ENCODE data around the gene NTN3. TPM values are rescaled to one million over a fixed set of nuclear protein-coding genes. Genes with fewer than 3 reads are reported as not detected.

NTN3 gene
- total and polyA plus RNA-seq, 2 of the 8 experiments (the other 6 are each of a cell fraction or from before 2014, with no cell fraction given), result 0.30 to 0.34 TPM

GRCh38 chr16:2485811-2486507 lies 14.9 kb downstream of the NTN3 start:
- Histone ChIP-seq H4K8ac (ENCODE audit: extremely low read depth, insufficient read depth, low read length) (no peak overlapping the region), H3K4me1 (replicated peaks in 1 of 4; ENCODE audit: control insufficient read depth in 3 of 4, insufficient read depth in 4 of 4, low read length in 3 of 4) (peaks cover 0 to 3% (median 0%) of the 10 kb centered on the region in 4 experiments; a peak in 1 of 7 replicates), H3K4me2 (ENCODE audit: insufficient read depth in 1 of 2, low read depth in 2 of 2, low read length in 2 of 2) (no peak overlapping the region), H3K79me2 (ENCODE audit: control insufficient read depth in 1 of 2, insufficient read depth in 2 of 2, low read length in 2 of 2) (peaks cover 0 to 2% of the 10 kb centered on the region in 2 experiments; a peak in 1 of 4 replicates), H2AFZ (ENCODE audit: low read length) (no peak overlapping the region), H2AK5ac (ENCODE audit: low read depth, low read length) (no peak overlapping the region), H4K5ac (ENCODE audit: insufficient read length, low read depth, low read length) (no peak overlapping the region), H3K27me3 (replicated peaks in 1 of 4; ENCODE audit: control insufficient read depth in 3 of 4, extremely low read depth in 1 of 4, insufficient read depth in 3 of 4, low read length in 3 of 4) (no peaks in the 10 kb centered on the region; a peak in 1 of 7 replicates), H4K91ac (replicated peaks; ENCODE audit: insufficient read length, low read length) (no peak overlapping the region), H3K4me3 (ENCODE audit: extremely low read depth in 1 of 4, insufficient read depth in 2 of 4, low read depth in 3 of 4, low read length in 4 of 4) (no peak overlapping the region), H3K18ac (ENCODE audit: extremely low read depth, low read length) (no peak overlapping the region), H3K27ac (ENCODE audit: low read depth, low read length) (no peak overlapping the region), H3K36me3 (ENCODE audit: control insufficient read depth in 2 of 4, insufficient read depth in 4 of 4, low read length in 3 of 4) (no peaks in the 10 kb centered on the region), H3K79me1 (ENCODE audit: low read depth, low read length) (peaks cover 17% of the 10 kb centered on the region), H2BK120ac (replicated peaks; ENCODE audit: low read depth, low read length) (no peak overlapping the region), H3K23me2 (ENCODE audit: low read depth, low read length) (no peaks in the 10 kb centered on the region), H2BK5ac (ENCODE audit: low read depth, low read length) (no peak overlapping the region), H4K20me1 (replicated peaks in 1 of 2; ENCODE audit: control insufficient read depth in 1 of 2, insufficient read depth in 2 of 2, low read length in 2 of 2) (peaks cover 0 to 15% of the 10 kb centered on the region in 2 experiments), H3K14ac (ENCODE audit: insufficient read length) (no peak overlapping the region), H3K23ac (ENCODE audit: insufficient read length) (no peak overlapping the region), H2BK15ac (ENCODE audit: low read length) (no peak overlapping the region), H3K56ac (replicated peaks; ENCODE audit: insufficient read length, low read depth, low read length) (no peak overlapping the region), H2BK20ac (ENCODE audit: low read length) (no peak overlapping the region), H3K9ac (replicated peaks in 1 of 4; ENCODE audit: extremely low read depth in 1 of 4, low read depth in 3 of 4, low read length in 3 of 4) (no peak overlapping the region), H2BK12ac (ENCODE audit: low read depth, low read length) (no peak overlapping the region), H3K4ac (replicated peaks; ENCODE audit: insufficient read length, low read depth, low read length) (no peak overlapping the region), H3K9me3 (ENCODE audit: insufficient read depth in 2 of 2, low read depth in 1 of 2, low read length in 1 of 2) (no peaks in the 10 kb centered on the region)
- WGBS, 2 experiments (ENCODE audit: extremely low coverage in 1 of 2, insufficient coverage in 1 of 2, insufficient read length in 1 of 2, insufficient replicate concordance in 2 of 2, low coverage in 1 of 2, low lambda C conversion rate in 2 of 2, missing lambda C conversion rate in 1 of 2), result 92% methylated on average over 31 of the region's 33 CpGs; no CpG with 5 or more reads in 1 of the 2 experiments
- ChIA-PET POLR2A (ENCODE audit: partially characterized antibody) (interaction anchor here (0.8 to 1.7 kb wide), 4 partner anchors 15 to 117 kb away, joined by 3 to 4 read pairs (median 4); partner anchors contain the start of genes AMDHD2, NTN3 and TEDC2), CTCF (ENCODE audit: partially characterized antibody) (interaction anchor here (0.6 to 3.6 kb wide), 9 partner anchors 10 to 346 kb away, joined by 3 to 32 read pairs (median 3); partner anchors contain the start of genes ATP6V0C and TBC1D24)
- DNase-seq (ENCODE audit: low read depth in 1 of 2, low spot score in 2 of 2) (no peak), FAIRE-seq (no peak)
- no peak for TF ChIP-seq RAD21 (IDR thresholded peaks at IDR 0.05 in 1 of 2, conservative IDR thresholded peaks at IDR 0.05 in 1 of 2; ENCODE audit: low read depth in 2 of 2, low read length in 2 of 2)
